RCC 7860 (cell line): Measurements from ENCODE around the gene UPF2.
"Not testable (repeated sequence)": the region's sequence is repeated elsewhere in the genome, so short reads cannot be mapped to it uniquely, and the experiment has no call there.

Experiments
- DNase-seq: peaks from one replicate; pipeline ENCODE4 v3.0.0-alpha.2; 2015; ENCODE audit warnings: low spot score
- FAIRE-seq: peaks from 2 replicates; lab custom pipeline; 2012; peaks lifted over from hg19 to GRCh38; lab: Jason Lieb, UNC

The UPF2 gene

GRCh38 chr10:11975795-11976194, 66.8 kb downstream of the UPF2 start:
- FAIRE-seq, result no peak
- DNase-seq, result no peak

GRCh38 chr10:11972523-11972922, 70.1 kb downstream of the UPF2 start:
- FAIRE-seq, DNase-seq: not testable (repeated sequence)

GRCh38 chr10:11962176-11962575, 80.4 kb downstream of the UPF2 start:
- FAIRE-seq (no peak), DNase-seq (no peak)

- FAIRE-seq, result no peak
Observed at GRCh38 chr10:11961771-11962170, 80.8 kb downstream of the UPF2 start.

GRCh38 chr10:11959966-11960365, 82.6 kb downstream of the UPF2 start:
- DNase-seq, result no peak
- FAIRE-seq, result no peak

More at GRCh38 chr10:11961771-11962170, 80.8 kb downstream of the UPF2 start:
- no peak for DNase-seq

GRCh38 chr10:11958956-11959355, 83.7 kb downstream of the UPF2 start:
- DNase-seq (peak; percentile 63), FAIRE-seq (peak; percentile 90)

GRCh38 chr10:11951695-11952094, 90.9 kb downstream of the UPF2 start:
- DNase-seq, result no peak
- FAIRE-seq, result no peak

GRCh38 chr10:11950325-11951018, 92.1 kb downstream of the UPF2 start:
- DNase-seq (no peak), FAIRE-seq (no peak)

GRCh38 chr10:11949152-11949551, 93.5 kb downstream of the UPF2 start:
- FAIRE-seq (no peak), DNase-seq (no peak)

- no peak for DNase-seq
Observed at GRCh38 chr10:11946652-11947051, 96.0 kb downstream of the UPF2 start.

GRCh38 chr10:11936389-11937152, 106.0 kb downstream of the UPF2 start:
- no peak for DNase-seq
- FAIRE-seq, result no peak

More at GRCh38 chr10:11946652-11947051, 96.0 kb downstream of the UPF2 start:
- no peak for FAIRE-seq

GRCh38 chr10:11934262-11934661, 108.3 kb downstream of the UPF2 start:
- FAIRE-seq (no peak), DNase-seq (no peak)

- DNase-seq (no peak), FAIRE-seq (no peak)
Observed at GRCh38 chr10:11933577-11934223, 108.9 kb downstream of the UPF2 start.

- DNase-seq (no peak), FAIRE-seq (no peak)
Observed at GRCh38 chr10:11931038-11931437, 111.6 kb downstream of the UPF2 start.

GRCh38 chr10:11930312-11930978, 112.2 kb downstream of the UPF2 start:
- no peak for DNase-seq

GRCh38 chr10:11927746-11928145, 114.9 kb downstream of the UPF2 start:
- FAIRE-seq, result no peak
- DNase-seq, result no peak

More at GRCh38 chr10:11930312-11930978, 112.2 kb downstream of the UPF2 start:
- no peak for FAIRE-seq

GRCh38 chr10:11921800-11922392, 120.7 kb downstream of the UPF2 start:
- DNase-seq, result no peak
- FAIRE-seq, result no peak

GRCh38 chr10:11919271-11919670, 123.3 kb downstream of the UPF2 start:
- FAIRE-seq, result no peak
- no peak for DNase-seq

GRCh38 chr10:11918384-11918783, 124.2 kb downstream of the UPF2 start:
- FAIRE-seq (no peak), DNase-seq (no peak)

- no peak for DNase-seq
- FAIRE-seq, result no peak
Observed at GRCh38 chr10:11913079-11913641, 129.4 kb downstream of the UPF2 start.
